Measurements from ENCODE around the gene ALKBH5.

The ALKBH5 gene

GRCh38 chr17:18253947-18254821, 70.6 kb downstream of the ALKBH5 start:
- Histone ChIP-seq H3K23ac (ENCODE audit: low read length in 2 of 2) (no peak overlapping the region), H2BK12ac (ENCODE audit: low read length in 2 of 2) (no peak overlapping the region), H3K4me2 (ENCODE audit: low read length, poor library complexity, severe bottlenecking) (no peak overlapping the region), H3K36me3 (ENCODE audit: control insufficient read depth in 1 of 2, insufficient read depth in 2 of 2, low read depth in 1 of 2, low read length in 2 of 2) (peaks cover 72 to 75% of the 10 kb centered on the region in 2 experiments), H3K4me1 (ENCODE audit: control insufficient read depth, insufficient read depth, low read depth, low read length) (peaks cover 24% of the 10 kb centered on the region), H2BK5ac (ENCODE audit: low read depth, low read length, poor library complexity, severe bottlenecking) (no peak overlapping the region), H3K27me3 (ENCODE audit: control insufficient read depth in 1 of 2, insufficient read depth in 1 of 2, low read length in 2 of 2) (no peaks in the 10 kb centered on the region), H4K8ac (ENCODE audit: low read length) (no peak overlapping the region), H3K27ac (ENCODE audit: low read length, poor library complexity, severe bottlenecking) (no peak overlapping the region), H3K9ac (ENCODE audit: low read length) (no peak overlapping the region), H2AK5ac (ENCODE audit: low read length, severe bottlenecking) (no peak overlapping the region), H3K9me3 (ENCODE audit: control insufficient read depth, low read length) (no peaks in the 10 kb centered on the region), H3K79me1 (replicated peaks; ENCODE audit: low read length, poor library complexity, severe bottlenecking) (peaks cover 49% of the 10 kb centered on the region), H2BK120ac (ENCODE audit: low read depth, low read length) (no peak overlapping the region), H3K14ac (ENCODE audit: low read length in 2 of 2) (no peak overlapping the region), H4K91ac (ENCODE audit: low read length) (no peak overlapping the region), H3K4ac (ENCODE audit: low read depth in 1 of 2, low read length in 2 of 2) (no peak overlapping the region), H3K18ac (ENCODE audit: low read depth in 1 of 2, low read length in 2 of 2) (no peak overlapping the region), H2AFZ (ENCODE audit: low read depth, low read length) (no peak overlapping the region), H2BK15ac (ENCODE audit: low read depth, poor library complexity, severe bottlenecking) (no peak overlapping the region), H3K4me3 (ENCODE audit: insufficient read depth in 1 of 2, low read depth in 1 of 2, low read length in 2 of 2) (no peak overlapping the region)
- no peak for DNase-seq
- 96% methylated on average over 21 of the region's 27 CpGs for WGBS

DNA sequence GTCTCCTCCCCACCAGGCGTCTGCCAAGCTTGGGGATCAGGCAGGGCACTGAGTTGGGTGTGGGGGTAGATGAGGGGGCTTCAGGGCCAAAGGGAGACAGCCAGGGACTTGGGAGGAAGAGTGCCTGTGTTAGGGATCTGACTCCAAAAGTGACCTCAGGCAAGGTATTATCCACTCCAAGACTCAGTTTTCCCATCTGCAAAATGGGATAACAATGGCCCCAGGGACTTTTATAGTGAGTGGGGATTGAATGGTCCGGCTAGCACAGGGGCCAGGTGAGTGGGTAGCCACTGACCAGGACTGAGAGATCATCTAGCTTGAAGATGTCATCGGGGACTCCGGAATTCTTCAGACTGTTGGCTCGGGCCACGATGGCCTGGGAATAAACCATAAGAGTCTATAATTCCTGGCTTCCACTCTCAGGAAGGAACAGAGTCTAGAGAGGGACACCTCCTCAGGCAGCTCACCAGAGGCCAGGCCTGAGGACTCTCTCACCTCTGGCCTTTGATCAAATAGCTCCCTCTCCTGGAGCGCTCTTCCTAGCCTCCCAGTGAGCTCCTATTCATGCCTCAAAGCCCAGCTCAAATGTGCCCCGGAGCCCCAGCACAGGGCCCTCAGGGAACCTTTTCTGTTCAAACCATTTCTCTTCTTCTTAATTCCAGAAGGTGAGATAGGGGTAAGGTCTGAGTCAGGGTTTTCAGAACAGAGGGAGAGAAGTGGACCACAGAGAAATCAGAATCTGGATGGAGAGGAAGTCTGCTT, 71.4 kb downstream of the ALKBH5 start:
- H3K23ac ChIP-seq (ENCODE audit: low read length in 2 of 2): no peak overlapping the region
- no peak overlapping the region for H4K8ac ChIP-seq (ENCODE audit: low read length)
- no peak overlapping the region for H2AFZ ChIP-seq (ENCODE audit: low read depth, low read length)
- H2BK15ac ChIP-seq (ENCODE audit: low read depth, poor library complexity, severe bottlenecking): no peak overlapping the region
- H3K14ac ChIP-seq (ENCODE audit: low read length in 2 of 2): no peak overlapping the region
- no peaks in the 10 kb centered on the region for H3K9me3 ChIP-seq (ENCODE audit: control insufficient read depth, low read length)
- H3K4me1 ChIP-seq (ENCODE audit: control insufficient read depth, insufficient read depth, low read depth, low read length): peaks cover 31% of the 10 kb centered on the region
- H3K27ac ChIP-seq (ENCODE audit: low read length, poor library complexity, severe bottlenecking): no peak overlapping the region
- H2BK12ac ChIP-seq (ENCODE audit: low read length in 2 of 2): no peak overlapping the region
- WGBS: over 99% methylated on average over 7 of the region's 8 CpGs
- H3K36me3 ChIP-seq (ENCODE audit: control insufficient read depth in 1 of 2, insufficient read depth in 2 of 2, low read depth in 1 of 2, low read length in 2 of 2): peaks cover 68 to 69% of the 10 kb centered on the region in 2 experiments
- no peak overlapping the region for H3K9ac ChIP-seq (ENCODE audit: low read length)
- H3K4ac ChIP-seq (ENCODE audit: low read depth in 1 of 2, low read length in 2 of 2): no peak overlapping the region
- H4K91ac ChIP-seq (ENCODE audit: low read length): no peak overlapping the region
- H3K18ac ChIP-seq (ENCODE audit: low read depth in 1 of 2, low read length in 2 of 2): no peak overlapping the region
- H2BK5ac ChIP-seq (ENCODE audit: low read depth, low read length, poor library complexity, severe bottlenecking): no peak overlapping the region
- H2BK120ac ChIP-seq (ENCODE audit: low read depth, low read length): no peak overlapping the region
- DNase-seq: no peak
- no peak overlapping the region for H3K4me2 ChIP-seq (ENCODE audit: low read length, poor library complexity, severe bottlenecking)
- no peaks in the 10 kb centered on the region for H3K27me3 ChIP-seq (ENCODE audit: control insufficient read depth in 1 of 2, insufficient read depth in 1 of 2, low read length in 2 of 2)
- no peak overlapping the region for H2AK5ac ChIP-seq (ENCODE audit: low read length, severe bottlenecking)
- no peak overlapping the region for H3K4me3 ChIP-seq (ENCODE audit: insufficient read depth in 1 of 2, low read depth in 1 of 2, low read length in 2 of 2)
- H3K79me1 ChIP-seq (replicated peaks; ENCODE audit: low read length, poor library complexity, severe bottlenecking): peaks cover 48% of the 10 kb centered on the region

DNA sequence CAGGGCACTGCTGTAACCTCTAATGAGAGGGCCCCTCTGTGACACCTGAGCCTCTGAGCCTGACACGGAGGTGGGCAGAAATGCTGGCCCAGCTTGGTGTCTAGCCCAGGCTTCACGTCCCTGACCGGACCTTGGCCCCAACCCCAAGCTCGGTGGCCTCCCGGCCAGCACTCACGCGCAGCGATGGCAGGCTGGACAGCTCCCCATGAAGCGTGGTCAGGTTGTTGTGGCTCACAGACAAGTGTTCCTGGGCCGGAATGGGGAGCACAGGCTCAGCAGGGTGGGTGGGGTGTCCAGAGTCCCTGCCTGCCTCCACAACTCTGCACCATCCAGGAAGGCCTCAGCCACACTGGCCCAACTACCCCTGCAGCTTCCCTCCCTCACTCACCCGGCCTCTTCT, 72.7 kb downstream of the ALKBH5 start:
- H3K4me1 ChIP-seq (ENCODE audit: control insufficient read depth, insufficient read depth, low read depth, low read length): peaks cover 34% of the 10 kb centered on the region
- H3K27me3 ChIP-seq (ENCODE audit: control insufficient read depth in 1 of 2, insufficient read depth in 1 of 2, low read length in 2 of 2): no peaks in the 10 kb centered on the region
- no peak overlapping the region for H2BK12ac ChIP-seq (ENCODE audit: low read length in 2 of 2)
- H3K79me1 ChIP-seq (replicated peaks; ENCODE audit: low read length, poor library complexity, severe bottlenecking): peaks cover 37% of the 10 kb centered on the region
- no peak overlapping the region for H4K8ac ChIP-seq (ENCODE audit: low read length)
- no peak overlapping the region for H2AFZ ChIP-seq (ENCODE audit: low read depth, low read length)
- H2BK120ac ChIP-seq (ENCODE audit: low read depth, low read length): no peak overlapping the region
- no peaks in the 10 kb centered on the region for H3K9me3 ChIP-seq (ENCODE audit: control insufficient read depth, low read length)
- H2AK5ac ChIP-seq (ENCODE audit: low read length, severe bottlenecking): no peak overlapping the region
- H2BK5ac ChIP-seq (ENCODE audit: low read depth, low read length, poor library complexity, severe bottlenecking): no peak overlapping the region
- peaks cover 55 to 56% of the 10 kb centered on the region in 2 experiments for H3K36me3 ChIP-seq (ENCODE audit: control insufficient read depth in 1 of 2, insufficient read depth in 2 of 2, low read depth in 1 of 2, low read length in 2 of 2)
- no peak overlapping the region for H3K4ac ChIP-seq (ENCODE audit: low read depth in 1 of 2, low read length in 2 of 2)
- no peak overlapping the region for H2BK15ac ChIP-seq (ENCODE audit: low read depth, poor library complexity, severe bottlenecking)
- no peak overlapping the region for H3K27ac ChIP-seq (ENCODE audit: low read length, poor library complexity, severe bottlenecking)
- H3K23ac ChIP-seq (ENCODE audit: low read length in 2 of 2): no peak overlapping the region
- no peak overlapping the region for H3K14ac ChIP-seq (ENCODE audit: low read length in 2 of 2)
- 93% methylated on average over 11 of the region's 11 CpGs for WGBS
- peak overlapping the region in 1 of 2 experiments; percentile 91 for H3K4me3 ChIP-seq (ENCODE audit: insufficient read depth in 1 of 2, low read depth in 1 of 2, low read length in 2 of 2)
- no peak overlapping the region for H4K91ac ChIP-seq (ENCODE audit: low read length)
- no peak overlapping the region for H3K18ac ChIP-seq (ENCODE audit: low read depth in 1 of 2, low read length in 2 of 2)
- H3K4me2 ChIP-seq (ENCODE audit: low read length, poor library complexity, severe bottlenecking): no peak overlapping the region
- DNase-seq: no peak
- H3K9ac ChIP-seq (ENCODE audit: low read length): peak overlapping the region; percentile 95

DNA sequence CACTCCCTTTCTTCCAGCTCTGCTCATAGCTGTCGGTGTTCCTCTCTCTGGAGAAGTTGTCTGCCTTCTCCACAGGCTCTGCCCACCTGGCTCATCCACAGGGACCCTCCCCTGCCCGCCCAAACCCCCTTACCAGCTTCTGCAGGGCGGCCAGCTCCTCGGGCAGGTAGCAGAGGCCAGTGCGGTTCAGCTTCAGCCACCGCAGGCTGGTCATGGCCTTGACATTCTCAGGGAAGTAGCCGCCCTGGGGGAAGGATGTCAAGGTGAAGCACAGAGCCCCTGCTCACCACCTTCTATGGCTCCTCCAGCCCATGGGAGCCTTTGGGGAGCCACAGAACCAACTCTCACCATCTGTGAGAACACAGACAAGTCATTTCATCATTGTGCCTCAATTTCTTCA, 73.1 kb downstream of the ALKBH5 start:
- Histone ChIP-seq H2BK5ac (ENCODE audit: low read depth, low read length, poor library complexity, severe bottlenecking) (no peak overlapping the region), H3K27ac (ENCODE audit: low read length, poor library complexity, severe bottlenecking) (peak overlapping the region; percentile 94), H3K4me2 (ENCODE audit: low read length, poor library complexity, severe bottlenecking) (peak overlapping the region; percentile 90), H3K4me3 (ENCODE audit: insufficient read depth in 1 of 2, low read depth in 1 of 2, low read length in 2 of 2) (peak overlapping the region in 1 of 2 experiments; percentile 91), H3K23ac (ENCODE audit: low read length in 2 of 2) (peak overlapping the region in 1 of 2 experiments; percentile 84), H2BK120ac (ENCODE audit: low read depth, low read length) (no peak overlapping the region), H3K14ac (ENCODE audit: low read length in 2 of 2) (peak overlapping the region in 1 of 2 experiments; percentile 61), H3K4me1 (ENCODE audit: control insufficient read depth, insufficient read depth, low read depth, low read length) (peaks cover 38% of the 10 kb centered on the region), H2AFZ (ENCODE audit: low read depth, low read length) (no peak overlapping the region), H3K36me3 (ENCODE audit: control insufficient read depth in 1 of 2, insufficient read depth in 2 of 2, low read depth in 1 of 2, low read length in 2 of 2) (peaks cover 51 to 52% of the 10 kb centered on the region in 2 experiments), H2BK15ac (ENCODE audit: low read depth, poor library complexity, severe bottlenecking) (no peak overlapping the region), H3K4ac (ENCODE audit: low read depth in 1 of 2, low read length in 2 of 2) (no peak overlapping the region), H2BK12ac (ENCODE audit: low read length in 2 of 2) (no peak overlapping the region), H3K9ac (ENCODE audit: low read length) (peak overlapping the region; percentile 95), H4K8ac (ENCODE audit: low read length) (no peak overlapping the region), H2AK5ac (ENCODE audit: low read length, severe bottlenecking) (no peak overlapping the region), H3K9me3 (ENCODE audit: control insufficient read depth, low read length) (no peaks in the 10 kb centered on the region), H3K18ac (ENCODE audit: low read depth in 1 of 2, low read length in 2 of 2) (no peak overlapping the region), H4K91ac (ENCODE audit: low read length) (no peak overlapping the region), H3K27me3 (ENCODE audit: control insufficient read depth in 1 of 2, insufficient read depth in 1 of 2, low read length in 2 of 2) (no peaks in the 10 kb centered on the region), H3K79me1 (replicated peaks; ENCODE audit: low read length, poor library complexity, severe bottlenecking) (peaks cover 35% of the 10 kb centered on the region)
- 98% methylated on average over 7 of the region's 7 CpGs for WGBS
- DNase-seq: no peak
